ENCODE data around the gene PNMA6A.
"Not testable (repeated sequence)": the region's sequence is repeated elsewhere in the genome, so short reads cannot be mapped to it uniquely, and the experiment has no call there.

Gene PNMA6A

GRCh38 chrX:153071909-153072583, at the start of gene PNMA6A:
PNMA6A (plus strand) TSS chrX:153072454; CDS start chrX:153073063, 609 bp downstream.
- not testable (repeated sequence) for H3K9ac ChIP-seq (ENCODE audit: low read depth, low read length); H3K9me3 ChIP-seq (ENCODE audit: control insufficient read depth, insufficient read depth, low read length); H3K4me1 ChIP-seq (ENCODE audit: insufficient read depth, low read length); H3K36me3 ChIP-seq (ENCODE audit: insufficient read depth, low read length)

GRCh38 chrX:153026501-153026900, 45.8 kb upstream of the PNMA6A start:
- not testable (repeated sequence) for H3K9me3 ChIP-seq (ENCODE audit: control insufficient read depth, insufficient read depth, low read length)

GRCh38 chrX:153028487-153028886, 43.8 kb upstream of the PNMA6A start:
- not testable (repeated sequence) for H3K4me1 ChIP-seq (ENCODE audit: insufficient read depth, low read length); H3K36me3 ChIP-seq (ENCODE audit: insufficient read depth, low read length); H3K9ac ChIP-seq (ENCODE audit: low read depth, low read length); H3K9me3 ChIP-seq (ENCODE audit: control insufficient read depth, insufficient read depth, low read length)

More at GRCh38 chrX:153026501-153026900, 45.8 kb upstream of the PNMA6A start:
- H3K4me1 ChIP-seq (ENCODE audit: insufficient read depth, low read length); H3K36me3 ChIP-seq (ENCODE audit: insufficient read depth, low read length); H3K9ac ChIP-seq (ENCODE audit: low read depth, low read length): not testable (repeated sequence)

DNA sequence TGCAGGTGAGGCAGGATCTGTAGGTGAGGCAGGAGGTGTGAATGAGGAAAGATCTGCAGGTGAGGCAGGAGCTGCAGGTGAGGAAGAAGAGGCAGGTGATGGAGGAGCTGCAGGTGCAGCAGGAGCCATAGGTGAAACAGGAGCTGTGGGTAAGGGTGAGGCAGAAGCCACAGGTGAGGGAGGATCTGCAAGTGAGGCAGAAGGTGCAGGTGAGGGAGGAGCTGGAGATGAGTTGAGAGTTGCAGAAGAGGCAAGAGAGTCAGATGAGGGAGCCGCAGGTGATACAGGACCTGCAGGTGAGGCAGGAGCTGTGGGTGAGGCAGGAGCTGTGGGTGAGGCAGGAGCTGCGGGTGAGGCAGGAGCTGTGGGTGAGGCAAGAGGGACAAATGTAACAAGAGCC, 43.1 kb upstream of the PNMA6A start:
- no peaks in the 10 kb centered on the region for H3K4me1 ChIP-seq (ENCODE audit: insufficient read depth, low read length)
- no peaks in the 10 kb centered on the region for H3K36me3 ChIP-seq (ENCODE audit: insufficient read depth, low read length)
- H3K9ac ChIP-seq (ENCODE audit: low read depth, low read length): no peak overlapping the region
- no peaks in the 10 kb centered on the region for H3K9me3 ChIP-seq (ENCODE audit: control insufficient read depth, insufficient read depth, low read length)

- Histone ChIP-seq H3K4me1 (ENCODE audit: insufficient read depth, low read length) (no peaks in the 10 kb centered on the region), H3K9ac (ENCODE audit: low read depth, low read length) (no peak overlapping the region), H3K9me3 (ENCODE audit: control insufficient read depth, insufficient read depth, low read length) (no peaks in the 10 kb centered on the region), H3K36me3 (ENCODE audit: insufficient read depth, low read length) (no peaks in the 10 kb centered on the region)
Observed at GRCh38 chrX:153029875-153030274, 42.4 kb upstream of the PNMA6A start.

GRCh38 chrX:153030801-153031200, 41.5 kb upstream of the PNMA6A start:
- no peaks in the 10 kb centered on the region for H3K9me3 ChIP-seq (ENCODE audit: control insufficient read depth, insufficient read depth, low read length)
- no peak overlapping the region for H3K9ac ChIP-seq (ENCODE audit: low read depth, low read length)
- H3K4me1 ChIP-seq (ENCODE audit: insufficient read depth, low read length): no peaks in the 10 kb centered on the region
- H3K36me3 ChIP-seq (ENCODE audit: insufficient read depth, low read length): no peaks in the 10 kb centered on the region

- Histone ChIP-seq H3K4me1 (ENCODE audit: insufficient read depth, low read length) (no peaks in the 10 kb centered on the region), H3K9me3 (ENCODE audit: control insufficient read depth, insufficient read depth, low read length) (no peaks in the 10 kb centered on the region), H3K36me3 (ENCODE audit: insufficient read depth, low read length) (no peaks in the 10 kb centered on the region), H3K9ac (ENCODE audit: low read depth, low read length) (peak overlapping the region; percentile 40; the same call in 1 of the 2 replicates)
Observed at GRCh38 chrX:153032397-153033118, 39.7 kb upstream of the PNMA6A start.

DNA sequence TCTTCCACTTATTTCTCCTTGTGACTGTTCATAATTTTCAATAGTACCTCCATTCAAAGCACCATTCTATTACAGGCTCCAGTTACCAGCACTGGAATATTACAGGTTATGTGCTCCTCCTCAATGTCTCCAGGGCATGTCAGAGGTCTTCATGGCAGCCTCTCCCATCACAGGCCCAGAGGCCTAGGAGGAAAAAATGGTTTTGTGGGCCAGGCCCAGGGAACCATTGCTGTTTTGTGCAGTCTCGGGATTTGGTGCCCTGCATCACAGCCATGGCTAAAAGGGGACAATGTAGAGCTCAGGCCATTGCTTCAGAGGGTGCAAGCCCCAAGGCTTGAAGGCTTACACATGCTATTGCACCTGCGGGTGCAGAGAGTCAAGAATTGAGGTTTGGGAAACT, 23.2 kb upstream of the PNMA6A start:
- H3K9ac ChIP-seq (ENCODE audit: low read depth, low read length): no peak overlapping the region
- peaks cover 9% of the 10 kb centered on the region; the same call in 1 of the 2 replicates for H3K9me3 ChIP-seq (ENCODE audit: control insufficient read depth, insufficient read depth, low read length)
- no peaks in the 10 kb centered on the region for H3K4me1 ChIP-seq (ENCODE audit: insufficient read depth, low read length)
- no peaks in the 10 kb centered on the region for H3K36me3 ChIP-seq (ENCODE audit: insufficient read depth, low read length)

GRCh38 chrX:153052534-153052933, 19.7 kb upstream of the PNMA6A start:
- Histone ChIP-seq H3K4me1 (ENCODE audit: insufficient read depth, low read length) (no peaks in the 10 kb centered on the region), H3K9ac (ENCODE audit: low read depth, low read length) (no peak overlapping the region), H3K9me3 (ENCODE audit: control insufficient read depth, insufficient read depth, low read length) (peaks cover 12% of the 10 kb centered on the region; the same call in 1 of the 2 replicates), H3K36me3 (ENCODE audit: insufficient read depth, low read length) (no peaks in the 10 kb centered on the region)

GRCh38 chrX:153055871-153056749, 16.1 kb upstream of the PNMA6A start, which contains the start of gene PNMA3:
PNMA3 (plus strand) TSS chrX:153056470; CDS start chrX:153057056, 586 bp downstream.
- H3K36me3 ChIP-seq (ENCODE audit: insufficient read depth, low read length): no peaks in the 10 kb centered on the region
- H3K4me1 ChIP-seq (ENCODE audit: insufficient read depth, low read length): no peaks in the 10 kb centered on the region
- 0 out of 2 replicates have a peak, but pooled peaks cover 3% of the 10 kb centered on the region for H3K9me3 ChIP-seq (ENCODE audit: control insufficient read depth, insufficient read depth, low read length)
- H3K9ac ChIP-seq (ENCODE audit: low read depth, low read length): peak within 1 kb of the TSS; percentile 24; the same call in 1 of the 2 replicates

GRCh38 chrX:153057281-153057680, 15.0 kb upstream of the PNMA6A start:
- Histone ChIP-seq H3K9ac (ENCODE audit: low read depth, low read length) (no peak overlapping the region), H3K9me3 (ENCODE audit: control insufficient read depth, insufficient read depth, low read length) (0 out of 2 replicates have a peak, but pooled peaks cover 3% of the 10 kb centered on the region), H3K4me1 (ENCODE audit: insufficient read depth, low read length) (no peaks in the 10 kb centered on the region; the same call in 1 of the 2 replicates), H3K36me3 (ENCODE audit: insufficient read depth, low read length) (no peaks in the 10 kb centered on the region)

DNA sequence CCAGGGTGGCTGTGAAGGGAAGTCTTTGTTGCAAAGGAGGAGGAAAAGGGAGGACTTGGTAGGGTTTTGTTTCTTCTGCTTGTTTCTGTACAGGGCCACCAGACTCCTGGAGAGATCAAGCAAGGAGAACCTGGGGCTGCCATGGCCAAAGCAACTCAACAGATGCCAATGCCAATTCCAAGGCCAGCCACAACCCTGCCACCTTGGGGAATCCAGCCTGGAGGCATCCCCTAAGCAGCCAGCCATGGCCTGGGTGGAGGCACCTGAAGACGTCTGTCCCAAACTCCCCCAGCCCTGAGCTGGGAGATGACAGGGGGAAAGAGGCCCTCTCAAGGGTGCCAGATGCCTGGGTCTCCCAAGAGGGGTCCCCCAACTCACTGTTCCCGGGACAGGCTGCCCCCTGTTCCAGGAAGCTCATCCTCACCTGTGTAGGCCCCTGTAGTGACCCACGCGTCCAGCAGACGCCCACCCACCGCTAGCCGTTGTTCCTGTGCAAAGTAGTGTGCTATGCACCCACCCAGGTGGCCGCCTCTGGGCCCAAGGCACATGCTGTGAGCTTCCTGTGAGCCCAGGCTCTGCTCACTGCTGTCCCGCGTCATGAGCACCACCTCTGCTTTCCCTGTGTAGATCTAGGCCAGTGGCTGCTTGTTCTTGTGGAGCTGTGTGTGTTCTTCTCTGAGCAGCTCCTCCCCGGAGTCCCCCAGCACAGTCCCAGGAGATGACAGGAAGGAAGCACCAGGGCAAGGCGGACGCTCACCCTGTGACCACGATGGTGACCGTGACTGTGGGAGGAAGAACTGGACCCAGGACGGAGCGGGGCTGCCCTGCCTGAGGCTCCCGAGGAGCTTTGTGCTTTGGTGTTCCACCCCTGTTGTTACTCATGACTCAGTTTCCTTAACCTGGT, 12.8 kb upstream of the PNMA6A start:
- Histone ChIP-seq H3K36me3 (ENCODE audit: insufficient read depth, low read length) (no peaks in the 10 kb centered on the region), H3K4me1 (ENCODE audit: insufficient read depth, low read length) (peaks cover 4% of the 10 kb centered on the region), H3K9ac (ENCODE audit: low read depth, low read length) (no peak overlapping the region)

GRCh38 chrX:153060095-153060445, 12.2 kb upstream of the PNMA6A start:
- H3K9me3 ChIP-seq (ENCODE audit: control insufficient read depth, insufficient read depth, low read length): 0 out of 2 replicates have a peak, but pooled peaks cover 3% of the 10 kb centered on the region
- peaks cover 4% of the 10 kb centered on the region for H3K4me1 ChIP-seq (ENCODE audit: insufficient read depth, low read length)
- H3K36me3 ChIP-seq (ENCODE audit: insufficient read depth, low read length): no peaks in the 10 kb centered on the region

More for the DNA sequence above, 12.8 kb upstream of the PNMA6A start:
- 0 out of 2 replicates have a peak, but pooled peaks cover 3% of the 10 kb centered on the region for H3K9me3 ChIP-seq (ENCODE audit: control insufficient read depth, insufficient read depth, low read length)

More at GRCh38 chrX:153060095-153060445, 12.2 kb upstream of the PNMA6A start:
- H3K9ac ChIP-seq (ENCODE audit: low read depth, low read length): no peak overlapping the region

Data from ES-I3 (cell line).